GM21619 (cell line): Measurements from ENCODE around the gene HOMER1.
"Not testable (repeated sequence)": the region's sequence is repeated elsewhere in the genome, so short reads cannot be mapped to it uniquely, and the experiment has no call there.

ENCODE experiments used
- ATAC-seq: cut with Tn5 transposase; IDR thresholded peaks from one replicate; pipeline ENCODE4 v1.9.1; 2021; ENCODE audit not compliant: unreplicated experiment

Gene HOMER1

DNA sequence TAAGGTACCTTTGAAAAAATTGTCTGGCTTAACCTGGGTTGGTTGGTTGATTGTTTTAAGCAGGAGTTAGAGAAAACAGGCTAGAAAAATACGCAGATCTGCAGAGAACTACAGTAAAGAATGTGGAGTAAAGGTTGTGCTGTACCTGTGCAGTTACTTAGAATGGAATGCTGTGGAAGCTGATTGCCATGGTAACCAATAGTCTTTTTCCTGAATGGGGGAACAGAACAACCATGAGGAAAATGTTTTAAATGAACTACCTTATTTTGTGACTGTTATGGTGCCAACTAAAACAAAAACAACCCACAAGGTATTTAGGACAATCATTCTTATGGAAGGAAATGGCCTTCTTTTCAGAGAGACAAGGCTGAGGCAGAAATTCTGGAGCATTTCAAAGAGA is 4.8 kb upstream of the HOMER1 start:
- no peak for ATAC-seq

DNA sequence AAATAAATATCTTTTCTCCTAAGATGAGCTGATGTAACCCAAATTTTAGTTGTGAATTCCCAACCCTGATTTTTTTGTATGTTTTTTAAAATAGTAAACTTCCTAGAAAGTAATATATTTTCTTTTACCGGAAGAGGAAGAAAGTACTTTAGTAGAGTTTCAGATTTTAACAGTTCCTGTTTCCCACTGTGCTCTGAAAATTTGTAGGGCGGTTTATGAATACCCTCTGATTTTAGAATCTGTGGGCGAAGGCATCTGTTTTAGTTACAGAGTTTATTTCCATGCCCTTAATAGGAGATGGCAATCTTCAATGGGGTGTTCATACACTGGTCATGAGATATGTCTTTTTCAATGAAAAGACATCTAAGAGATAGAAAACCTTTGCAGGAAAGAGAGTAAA is 3.7 kb upstream of the HOMER1 start:
- ATAC-seq = no peak

DNA sequence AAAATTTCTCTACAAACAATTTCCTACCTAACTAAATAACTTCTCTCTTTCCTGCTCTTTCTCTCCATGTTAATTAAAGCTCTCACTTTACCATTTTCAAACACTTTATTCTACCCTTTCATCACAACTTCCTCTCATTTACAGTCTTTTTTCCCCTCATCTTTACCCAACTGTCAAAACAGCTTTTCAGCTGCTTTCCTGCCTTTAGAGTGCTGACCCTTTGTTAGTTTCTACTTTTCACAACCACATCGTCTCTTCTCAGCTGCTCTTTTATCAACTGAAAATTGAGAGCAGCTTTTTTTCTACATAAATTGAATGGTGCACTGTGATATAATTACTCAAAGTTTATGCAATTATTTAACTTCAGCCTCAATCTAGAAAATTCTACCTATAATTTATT is 3.1 kb upstream of the HOMER1 start:
- ATAC-seq = no peak

DNA sequence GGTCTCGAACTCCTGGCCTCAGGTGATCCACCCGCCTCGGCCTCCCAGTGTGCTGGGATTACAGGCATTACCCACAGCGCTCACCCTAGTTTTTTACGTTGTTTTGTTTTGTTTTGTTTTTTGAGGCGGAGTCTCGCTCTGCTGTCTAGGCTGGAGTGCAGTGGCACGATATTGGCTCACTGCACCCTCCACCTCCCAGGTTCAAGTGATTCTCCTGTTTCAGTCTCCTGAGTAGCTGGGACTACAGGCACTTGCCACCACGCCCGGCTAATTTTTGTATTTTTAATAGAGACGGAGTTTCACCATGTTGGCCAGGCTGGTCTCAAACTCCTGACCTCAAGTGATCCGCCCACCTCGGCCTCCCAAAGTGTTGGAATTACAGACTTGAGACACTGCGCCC is 2.4 kb upstream of the HOMER1 start:
- not testable (repeated sequence) for ATAC-seq

DNA sequence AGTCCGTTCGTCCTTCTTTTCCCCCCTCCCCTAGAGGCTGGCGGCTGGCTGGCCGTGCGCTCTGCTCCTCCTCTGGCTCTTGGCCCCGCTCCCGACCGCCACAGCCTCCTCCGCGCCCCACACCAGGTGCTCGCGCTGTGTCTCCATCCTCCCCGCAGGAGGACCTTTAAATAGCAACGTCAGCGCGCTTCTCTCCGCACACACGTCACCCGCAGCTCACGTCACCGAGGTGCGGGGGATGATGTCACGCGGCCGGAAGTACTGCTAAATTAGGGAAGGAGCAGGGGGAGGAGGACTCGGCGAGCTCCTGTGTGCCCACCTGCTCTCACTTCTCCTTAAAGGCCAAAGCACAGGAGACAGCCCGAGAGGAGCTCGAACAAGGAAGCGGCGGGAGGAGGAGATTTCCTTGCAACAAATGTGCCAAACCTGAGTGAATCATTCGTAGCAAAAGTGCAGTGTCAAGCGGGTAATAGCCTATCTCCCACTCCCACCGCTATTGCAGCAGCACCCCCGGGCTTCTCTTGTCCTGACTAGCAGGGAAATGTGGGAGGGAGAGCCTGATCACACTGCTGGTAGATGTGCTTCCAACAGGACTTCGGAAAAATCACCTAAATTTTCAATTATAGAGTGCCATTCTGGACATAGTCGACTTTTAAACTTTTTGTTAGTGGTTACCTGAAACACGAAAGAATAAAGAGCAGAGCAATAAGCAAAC is 614 bp upstream of the HOMER1 start:
- peak; percentile 86 for ATAC-seq

DNA sequence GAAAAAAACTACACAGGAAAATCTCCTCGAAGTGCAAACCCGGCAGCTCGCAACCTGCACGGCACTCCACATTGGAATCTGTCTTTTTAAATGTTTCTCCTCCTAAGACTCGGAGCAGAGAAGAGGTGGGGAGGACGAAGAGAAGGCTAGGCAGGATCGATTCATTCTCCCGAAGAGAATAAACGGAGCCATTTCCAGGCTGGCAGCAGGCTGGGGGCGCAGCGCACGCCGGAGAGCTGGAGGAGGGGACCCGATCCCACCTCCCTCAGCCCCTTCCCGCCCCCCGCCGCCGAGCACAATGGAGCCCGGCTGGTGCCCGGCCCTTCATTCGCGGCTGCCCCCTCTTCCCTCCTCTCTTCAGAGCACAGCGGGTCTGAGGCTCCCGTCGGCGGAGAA is 628 bp downstream of the HOMER1 start:
- no peak for ATAC-seq

DNA sequence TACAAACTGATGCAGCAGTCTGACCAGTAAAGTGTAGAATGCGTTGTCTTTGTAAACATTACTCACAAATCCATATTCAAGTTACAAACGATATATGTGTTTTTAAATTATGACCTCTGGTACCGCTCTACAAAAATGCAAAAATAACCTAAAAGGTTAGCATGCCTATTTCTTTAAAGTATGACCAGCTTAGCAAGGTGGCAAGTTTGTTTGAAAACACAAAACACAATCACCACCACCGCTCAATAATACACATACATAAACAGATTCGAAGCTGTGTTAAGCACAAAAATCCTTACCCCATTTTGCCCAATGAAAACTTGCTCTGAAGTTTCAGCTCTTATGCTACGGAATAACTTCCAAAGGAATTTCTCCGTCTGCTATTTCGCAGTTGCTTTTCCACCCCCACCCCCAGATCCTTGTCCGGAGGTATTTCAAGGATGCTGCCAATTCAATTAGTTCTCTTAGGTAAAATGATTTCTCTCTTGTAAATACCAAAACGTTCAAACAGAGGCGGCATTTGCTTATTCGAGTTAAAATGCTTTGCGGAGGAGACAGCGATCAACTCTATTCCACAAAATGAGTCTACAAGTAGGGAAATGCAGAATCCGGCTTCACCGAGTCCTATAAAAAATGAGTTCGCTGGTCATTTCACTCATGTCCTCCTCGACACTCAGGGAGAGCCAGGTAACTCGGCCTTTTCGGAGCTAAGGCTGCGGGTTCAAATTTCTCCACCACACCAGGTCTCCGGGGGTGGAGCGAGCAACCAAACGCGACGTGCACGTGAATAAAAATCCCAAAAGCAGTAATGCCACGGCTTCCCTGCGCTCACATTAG is 1.2 kb downstream of the HOMER1 start:
- no peak for ATAC-seq

DNA sequence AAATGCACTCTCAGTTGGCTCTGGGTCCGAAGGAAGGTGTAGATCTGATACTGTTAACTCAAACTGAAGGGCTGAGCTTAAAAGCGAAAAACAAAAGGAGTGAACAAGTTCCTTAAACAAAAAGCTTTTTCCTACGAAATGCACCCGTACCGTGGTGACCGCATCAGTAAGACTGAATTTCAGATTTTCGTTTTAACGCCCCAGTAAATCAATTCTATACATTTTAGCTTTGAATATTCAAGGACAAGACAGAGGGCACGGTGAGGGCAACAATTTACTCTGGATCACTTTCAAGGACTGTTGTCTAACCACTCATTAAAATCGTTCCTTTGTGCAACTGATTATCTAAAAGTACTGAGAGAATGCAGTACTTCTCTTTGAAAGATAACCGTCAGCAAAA is 1.9 kb downstream of the HOMER1 start:
- no peak for ATAC-seq

DNA sequence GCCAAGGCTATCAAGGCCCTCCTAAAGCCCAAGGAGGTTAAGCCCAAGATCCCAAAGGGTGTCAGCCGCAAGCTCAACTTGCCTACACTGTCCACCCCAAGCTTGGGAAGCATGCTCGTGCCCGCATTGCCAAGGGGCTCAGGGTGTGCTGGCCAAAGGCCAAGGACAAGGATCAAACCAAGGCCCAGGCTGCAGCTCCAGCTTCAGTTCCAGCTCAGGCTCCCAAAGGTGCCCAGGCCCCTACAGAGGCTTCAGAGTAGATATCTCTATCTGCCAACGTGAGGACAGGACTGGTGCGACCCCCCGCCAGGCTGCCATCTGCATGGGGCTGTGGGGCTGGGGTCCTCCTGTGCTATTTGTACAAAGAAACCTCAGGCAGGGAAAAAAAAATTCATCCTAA is 3.3 kb downstream of the HOMER1 start:
- no peak for ATAC-seq

DNA sequence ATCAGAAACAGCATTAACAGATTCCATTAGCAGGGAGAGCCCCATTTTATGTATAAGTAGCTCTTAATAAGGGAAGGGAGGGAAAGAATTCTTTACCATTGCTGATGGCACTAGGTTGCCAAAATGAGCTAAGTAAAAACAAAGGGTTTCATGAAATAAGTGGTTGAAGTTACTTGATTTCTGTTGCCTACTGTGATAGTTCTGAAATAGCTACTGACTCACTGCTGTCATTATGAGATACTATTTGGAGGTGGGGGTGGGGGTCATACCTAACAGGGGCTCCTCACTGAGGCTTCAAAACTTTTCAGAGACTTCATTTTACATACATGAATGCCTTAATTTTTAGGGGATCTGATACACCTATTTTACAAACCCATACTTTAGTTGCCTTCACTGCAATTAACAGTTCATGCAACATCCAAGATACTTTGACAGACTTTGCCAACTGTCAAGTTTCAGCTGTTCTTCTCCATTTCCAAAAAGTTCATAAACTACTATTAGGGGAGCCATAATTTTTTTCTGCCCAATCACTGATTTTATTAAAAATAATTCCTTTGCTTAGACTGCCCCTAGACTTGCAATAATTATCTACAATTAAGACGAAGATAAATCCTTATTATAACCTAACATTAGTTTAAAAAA is 4.6 kb downstream of the HOMER1 start:
- no peak for ATAC-seq

DNA sequence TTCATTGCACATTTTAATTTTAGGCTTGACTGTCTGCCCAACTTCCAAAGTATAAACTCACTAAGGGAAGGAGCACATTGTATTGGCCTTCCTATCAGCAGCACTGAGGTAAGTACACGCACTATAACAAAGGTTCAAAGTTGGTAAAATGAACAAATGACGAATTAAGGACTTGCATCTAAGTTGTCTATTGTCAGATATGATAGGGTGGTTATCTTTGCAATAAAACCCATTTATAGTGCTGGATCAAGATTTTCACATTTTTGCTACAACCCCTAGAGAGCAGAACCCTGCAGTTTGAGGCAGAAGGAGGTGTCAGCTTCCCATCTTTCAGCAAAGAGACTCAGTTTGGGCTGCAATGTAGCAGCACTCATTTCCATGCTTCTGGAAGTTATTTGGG is 5.1 kb downstream of the HOMER1 start:
- no peak for ATAC-seq

DNA sequence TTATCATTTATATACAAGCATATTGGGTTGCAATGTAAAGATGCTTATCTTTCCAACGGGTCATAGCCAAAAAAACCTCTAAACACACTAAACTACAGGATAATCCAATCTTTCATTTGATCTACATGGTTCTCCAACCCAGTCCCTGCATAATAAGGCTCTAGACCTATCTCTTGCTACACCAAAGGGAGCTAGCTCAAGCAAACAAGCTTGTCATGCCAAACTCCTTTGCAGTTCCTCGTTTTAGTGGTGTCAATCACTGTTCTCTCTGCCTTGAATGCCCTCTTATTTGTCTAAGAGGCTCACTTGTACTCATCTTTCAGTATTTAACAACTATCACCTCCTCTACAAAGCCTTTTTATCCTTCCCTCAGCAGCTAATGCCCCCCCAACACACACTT is 5.6 kb downstream of the HOMER1 start:
- ATAC-seq = no peak

DNA sequence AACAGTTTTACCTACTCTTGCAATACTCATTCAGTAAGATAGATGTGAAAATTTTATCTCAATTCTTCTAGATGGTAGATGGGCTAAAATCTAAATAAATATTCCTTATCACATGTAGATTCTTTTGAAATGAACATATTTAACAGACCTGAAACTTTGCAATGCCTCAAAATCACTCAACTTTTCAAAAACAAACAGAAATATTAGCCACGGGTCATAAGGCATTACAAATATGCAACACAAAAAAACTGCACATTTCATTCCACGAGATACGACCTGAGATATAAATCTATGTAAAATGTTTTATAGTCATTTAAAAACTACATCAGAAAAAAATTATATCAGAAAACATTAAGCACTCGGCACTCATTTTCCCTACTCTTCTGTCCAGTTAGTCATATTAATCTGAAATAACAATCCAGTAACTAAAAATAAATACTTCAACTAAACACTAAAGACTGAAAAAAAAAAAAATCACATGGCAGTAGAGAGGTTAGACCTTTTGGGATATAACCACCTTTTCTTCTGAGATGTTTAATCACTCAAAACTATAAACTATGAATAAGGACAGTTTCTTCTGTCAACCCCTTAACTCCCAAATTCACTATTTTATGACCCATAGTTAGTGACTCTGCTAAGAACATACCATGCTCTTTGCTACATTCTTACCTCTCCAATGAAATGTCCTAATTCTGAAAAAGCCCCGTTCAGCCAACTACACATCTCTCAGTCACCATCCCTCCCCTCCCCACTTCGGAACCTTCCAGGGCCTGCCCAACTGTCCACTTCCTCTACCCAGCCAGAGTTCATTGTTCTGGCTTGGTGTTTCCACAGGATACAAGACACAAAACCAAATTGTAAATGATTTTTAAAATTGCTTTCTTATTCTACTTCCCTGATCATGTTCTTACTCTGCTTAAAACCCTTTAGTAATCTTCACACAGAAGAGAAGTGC is 6.4 kb downstream of the HOMER1 start:
- no peak for ATAC-seq

DNA sequence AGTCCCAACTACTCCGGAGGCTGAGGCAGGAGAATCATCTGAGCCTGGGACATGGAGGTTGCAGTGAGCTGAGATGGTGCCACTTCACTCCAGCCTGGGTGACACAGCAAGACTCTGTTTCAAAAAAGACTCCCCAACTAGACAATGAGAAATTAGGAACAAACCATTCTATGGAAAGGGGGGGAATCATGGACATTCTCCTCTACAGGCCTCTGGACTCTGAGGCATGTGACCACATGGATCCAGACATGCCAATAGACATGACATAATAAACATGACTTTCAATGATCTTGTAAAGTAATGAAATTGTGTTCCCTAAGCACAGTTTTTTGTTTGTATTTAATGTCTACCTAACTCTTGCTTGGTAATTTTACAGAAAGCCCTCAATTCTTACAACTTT is 8.8 kb downstream of the HOMER1 start:
- ATAC-seq = no peak

DNA sequence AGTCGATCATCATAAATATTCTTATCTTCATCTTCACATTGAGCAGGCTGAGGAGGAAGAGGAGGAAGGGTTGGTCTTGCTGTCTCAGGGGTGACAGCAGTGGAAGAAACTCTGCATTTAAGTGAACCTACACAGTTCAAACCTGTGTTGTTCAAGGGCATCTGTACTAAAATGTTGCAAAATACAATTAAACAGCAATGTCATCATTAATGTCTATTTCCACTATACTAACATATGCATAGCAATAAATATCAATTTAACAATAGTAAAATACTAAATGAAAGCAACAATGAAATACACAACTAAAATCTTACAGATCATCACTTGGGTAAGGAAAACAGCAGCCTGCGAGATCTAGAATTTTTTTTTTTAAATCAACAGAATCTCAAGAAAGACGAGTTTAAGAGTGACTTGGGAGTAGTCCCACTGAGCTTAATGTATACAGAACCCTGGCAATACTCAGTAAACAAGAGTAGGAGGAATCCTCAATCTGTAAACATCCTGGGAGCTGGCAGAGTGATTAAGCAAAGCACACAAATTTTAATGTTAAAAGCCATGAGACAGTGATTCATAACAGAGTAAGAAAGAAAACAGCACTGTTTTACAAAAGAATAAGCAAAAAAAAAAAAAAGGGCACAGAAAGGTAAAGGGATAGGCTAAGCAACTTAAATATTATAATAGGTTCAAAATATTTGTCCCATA is 10.0 kb downstream of the HOMER1 start:
- no peak for ATAC-seq

DNA sequence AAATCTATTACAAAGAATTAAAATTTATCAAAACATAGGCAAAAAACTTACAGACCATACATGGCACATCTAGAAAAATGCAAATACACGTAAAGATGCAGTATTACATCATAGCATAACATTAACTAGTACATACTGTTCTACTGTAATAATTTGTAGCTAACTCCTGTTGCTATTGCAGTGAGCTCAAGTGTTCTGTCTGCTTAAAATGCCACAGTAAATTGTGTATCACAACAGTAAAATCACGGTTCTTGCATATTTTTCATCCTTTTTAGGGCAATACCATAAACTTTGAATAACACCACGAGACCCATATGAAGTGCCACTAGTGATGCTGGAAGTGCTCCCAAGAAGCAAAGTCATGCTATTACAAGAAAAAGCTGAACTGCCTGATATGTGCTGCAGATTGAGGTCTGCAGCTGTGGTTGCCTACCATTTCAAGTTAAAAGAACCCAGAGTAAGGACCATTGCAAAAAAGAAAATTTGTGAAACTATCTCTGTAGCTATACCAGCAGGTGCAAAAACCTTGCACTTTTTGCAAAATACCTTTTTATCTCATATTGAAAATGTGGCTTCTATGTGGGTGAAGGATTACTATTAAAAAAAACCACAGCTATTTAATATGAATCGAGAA is 14.2 kb downstream of the HOMER1 start:
- no peak for ATAC-seq

DNA sequence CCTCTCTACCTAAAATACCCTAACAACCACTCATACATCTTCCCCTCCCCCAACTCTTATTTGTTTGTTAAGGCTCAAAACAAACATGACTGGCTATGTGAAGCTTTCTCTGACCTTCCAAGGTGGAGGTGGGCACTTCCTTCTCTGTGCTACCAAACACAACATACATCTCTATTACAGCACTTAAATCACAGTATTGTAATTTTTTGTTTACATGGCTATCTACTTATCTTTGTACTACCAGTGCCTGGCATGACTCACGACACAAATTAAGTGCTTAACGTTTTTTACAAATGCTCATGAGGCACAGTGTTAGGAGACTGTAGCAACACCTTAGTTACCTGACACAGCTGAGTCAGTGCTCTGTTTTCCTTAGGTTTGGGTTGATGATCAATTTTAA is 18.6 kb downstream of the HOMER1 start:
- ATAC-seq = no peak

DNA sequence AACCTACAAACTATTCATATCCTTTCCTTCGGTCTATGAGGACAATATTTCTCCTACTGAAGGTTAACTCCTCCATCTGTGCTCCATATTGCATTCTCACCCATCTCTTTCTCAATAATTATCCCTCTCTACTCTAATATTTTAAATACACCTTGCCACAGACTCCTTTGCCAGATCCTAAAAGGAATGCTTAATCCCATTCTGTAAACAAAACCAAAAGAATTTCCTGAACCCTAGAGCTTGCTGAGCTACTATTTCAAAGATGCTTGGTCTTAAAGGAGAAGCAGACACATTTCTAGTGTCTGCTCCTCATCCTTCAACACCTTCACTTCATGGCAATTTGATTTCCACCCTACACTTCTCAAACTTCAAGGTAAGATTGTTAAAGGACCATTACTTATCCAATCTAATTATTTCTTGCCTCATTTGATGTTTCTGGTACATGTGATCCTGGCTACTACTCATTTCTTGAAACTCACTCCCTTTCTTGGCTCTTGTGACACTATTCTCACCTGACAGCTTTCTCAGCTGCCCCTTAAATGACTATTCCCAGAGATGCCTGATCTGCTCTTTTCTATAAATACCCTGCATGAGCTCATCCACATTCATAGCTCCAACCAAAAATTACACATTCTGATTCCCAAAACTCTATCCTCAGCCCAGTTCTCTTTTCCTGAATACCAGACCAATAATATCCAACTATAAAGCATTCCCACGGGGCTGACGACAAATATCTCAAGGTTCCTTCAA is 20.2 kb downstream of the HOMER1 start:
- ATAC-seq = no peak

DNA sequence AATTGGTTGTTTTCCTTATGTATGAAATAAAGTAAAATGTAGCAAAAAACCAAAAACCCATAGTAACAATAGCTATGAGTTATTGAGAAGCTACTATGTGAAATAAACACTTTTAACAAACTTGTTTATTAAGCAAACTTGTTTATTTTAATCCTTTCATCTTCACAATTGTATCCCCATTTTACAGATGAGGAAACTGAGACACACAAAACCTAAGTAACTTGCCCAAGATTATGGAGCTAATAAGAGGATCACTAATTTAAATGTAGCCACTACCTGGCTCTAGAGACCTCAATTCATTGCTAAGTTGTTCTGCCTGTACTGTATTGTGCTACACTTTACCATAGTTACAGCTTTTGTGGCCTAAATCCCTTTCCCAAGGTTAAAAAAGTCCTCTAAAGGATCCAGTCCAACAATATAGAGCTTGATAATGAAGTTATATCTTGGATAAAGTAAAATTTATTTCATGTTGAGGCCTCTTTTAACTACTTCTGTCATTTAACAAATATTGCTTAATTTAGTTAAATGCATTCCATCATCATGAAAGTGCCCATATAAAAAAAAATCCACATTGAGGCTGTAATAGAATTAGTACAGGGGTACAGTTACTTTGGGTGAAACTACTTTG is 22.1 kb downstream of the HOMER1 start:
- ATAC-seq = no peak
